GM12878 (cell line): ENCODE results near the gene RERE. TPM values are rescaled to one million over a fixed set of nuclear protein-coding genes. Genes with fewer than 3 reads are reported as not detected.

Experiments used
- ATAC-seq: fragments of 200-7000 bp; cut with Tn5 transposase; 3 replicates; pipeline ENCODE4 v1.9.1; 2020; ENCODE audit warnings: mild to moderate bottlenecking, moderate library complexity
- BruUV-seq: library from RNA; stranded (reverse); fragments of 400-500 nt; replicated peaks from 2 replicates; lab custom pipeline; 2021; lab: Mats Ljungman, UMichigan
- CTCF ChIA-PET: fragments of 300-600 bp; sonication (Branson Sonifier 250); formaldehyde crosslinking; extraction: SDS; loops from one replicate; lab custom pipeline; 2021; ENCODE audit warnings: inconsistent platforms; lab: Yijun Ruan, JAX
- POLR2A ChIA-PET: fragments of 350-600 bp; formaldehyde crosslinking; extraction: SDS; loops from one replicate; lab custom pipeline; 2021; ENCODE audit warnings: inconsistent platforms; lab: Charles Lee
- RAD21 ChIA-PET: fragments of 300-600 bp; sonication (Branson Sonifier 250); formaldehyde crosslinking; loops from one replicate; lab custom pipeline; 2023; ENCODE audit warnings: antibody characterized with exemption; ENCODE audit not compliant: unreplicated experiment; lab: Charles Lee
- SMC1A ChIA-PET: fragments of 300-600 bp; sonication (Branson Sonifier 250); formaldehyde crosslinking; loops from one replicate; lab custom pipeline; 2023; ENCODE audit not compliant: unreplicated experiment, uncharacterized antibody; lab: Charles Lee
- DNase-seq: peaks from one replicate; pipeline ENCODE4 v3.0.0-alpha.2; 2011; ENCODE audit warnings: low read depth, low spot score
- FAIRE-seq: peaks from 3 replicates; lab custom pipeline; 2011; peaks lifted over from hg19 to GRCh38; lab: Jason Lieb, UNC
- H2AFZ ChIP-seq: 2 replicates; pipeline ENCODE4 v1.6.0; 2011; ENCODE audit warnings: low read depth, low read length, control low read depth; ENCODE audit not compliant: control insufficient read depth
- H3K27ac ChIP-seq: 2 replicates; pipeline ENCODE4 v1.5.1; 2011; ENCODE audit warnings: control low read depth; ENCODE audit not compliant: control insufficient read depth, insufficient read depth
- H3K27me3 ChIP-seq, 2 experiments: replicated peaks in 1 of 2; 2 replicates each; pipeline versions ENCODE4 v1.6.0 to v1.6.1; 2011; ENCODE audit warnings: low read length in 1 of 2; ENCODE audit not compliant: control insufficient read depth in 2 of 2, insufficient read depth in 2 of 2
- H3K36me3 ChIP-seq, 2 experiments: 2 replicates each; pipeline ENCODE4 v1.5.1; 2011; ENCODE audit warnings: low read length in 1 of 2; ENCODE audit not compliant: control insufficient read depth in 2 of 2, insufficient read depth in 2 of 2
- H3K4me1 ChIP-seq: 2 replicates; pipeline ENCODE4 v1.6.1; 2011; ENCODE audit warnings: mild to moderate bottlenecking, low read length, moderate library complexity, mixed read lengths; ENCODE audit not compliant: control insufficient read depth, insufficient read depth
- H3K4me2 ChIP-seq: 2 replicates; pipeline ENCODE4 v1.6.0; 2011; ENCODE audit warnings: control low read depth; ENCODE audit not compliant: control insufficient read depth, insufficient read depth
- H3K4me3 ChIP-seq: fragments of 200-600 bp; sonication (generic); 2 replicates; pipeline ENCODE4 v1.5.1; 2016
- H3K79me2 ChIP-seq: 2 replicates; pipeline ENCODE4 v1.6.0; 2011; ENCODE audit warnings: low read length; ENCODE audit not compliant: control insufficient read depth, insufficient read depth
- H3K9ac ChIP-seq: 2 replicates; pipeline ENCODE4 v1.8.0; 2011; ENCODE audit warnings: low read length, control low read depth, mixed read lengths; ENCODE audit not compliant: control insufficient read depth, insufficient read depth
- H3K9me3 ChIP-seq: replicated peaks from 3 replicates; pipeline ENCODE4 v1.5.1; 2011; ENCODE audit warnings: mild to moderate bottlenecking, low read length; ENCODE audit not compliant: control insufficient read depth, insufficient read depth
- H4K20me1 ChIP-seq: 2 replicates; pipeline ENCODE4 v1.6.0; 2011; ENCODE audit not compliant: control insufficient read depth, insufficient read depth
- CBFB ChIP-seq: IDR thresholded peaks from 2 replicates; pipeline ENCODE4 v1.6.1; 2016; ENCODE audit warnings: antibody characterized with exemption, low read depth
- CHD2 ChIP-seq: IDR thresholded peaks from 2 replicates; pipeline ENCODE4 v1.6.1; 2011; ENCODE audit warnings: low read depth, low read length, improper control_type of control experiment, borderline replicate concordance
- EED ChIP-seq: sonication (generic); IDR thresholded peaks from 2 replicates; pipeline ENCODE4 v1.6.1; 2016; ENCODE audit warnings: antibody characterized with exemption, low read depth
- IKZF1 ChIP-seq: fragments of 450-650 bp; conservative IDR thresholded peaks from 2 replicates; pipeline ENCODE4 v1.6.1; 2017; ENCODE audit warnings: antibody characterized with exemption, mild to moderate bottlenecking
- IKZF2 ChIP-seq, 2 experiments: fragments of 450-650 bp; IDR thresholded peaks; 2 replicates each; pipeline ENCODE4 v1.6.1; 2017; ENCODE audit warnings: mild to moderate bottlenecking in 2 of 2, moderate library complexity in 2 of 2
- JUND ChIP-seq: IDR thresholded peaks from 2 replicates; pipeline ENCODE4 v1.6.1; 2012; ENCODE audit warnings: low read depth, mild to moderate bottlenecking, low read length, improper control_type of control experiment, moderate library complexity
- RUNX3 ChIP-seq: IDR thresholded peaks from 2 replicates; pipeline ENCODE4 v1.6.1; 2012; ENCODE audit warnings: low read length, inconsistent platforms
- SPI1 ChIP-seq: IDR thresholded peaks from 2 replicates; pipeline ENCODE4 v1.6.1; 2011; ENCODE audit warnings: low read depth, mild to moderate bottlenecking, low read length, moderate library complexity, borderline replicate concordance; ENCODE audit not compliant: insufficient read depth
- WGBS: methylation state at CpG from one replicate; pipeline ENCODE4 v1.1.6; 2016; ENCODE audit warnings: low lambda C conversion rate; ENCODE audit not compliant: insufficient replicate concordance, insufficient coverage; ENCODE audit errors: missing lambda C conversion rate; 5-methylcytosine and 5-hydroxymethylcytosine counted together
- in situ Hi-C: fragments of 300-500 bp; cut with MboI; formaldehyde crosslinking; loops from 9 replicates; pipeline ENCODE4 v1.14.3; 2018; ENCODE audit warnings: mixed read lengths
- intact Hi-C: fragments of 100-400 bp; cut with micrococcal nuclease; formaldehyde crosslinking; loops from one replicate; pipeline ENCODE4 v1.14.2; 2022; ENCODE audit not compliant: unreplicated experiment
- polyA plus RNA-seq, 11 experiments: library from polyadenylated mRNA; depleted of rRNA in 4 of 11; unstranded in 6 of 11; stranded (reverse) in 5 of 11; fragments of >200 nt; fragmentation: Nextera tagmentation in 4 of 11; fragmentation: Illumina TruSeq in 1 of 11; extraction: Ambion mirVana in 4 of 11; extraction: Trizol in 1 of 11; gene quantifications; 1 replicate in 1 of 11; 2 replicates in 10 of 11; pipeline versions ENCODE4 v1.2.1 to v1.2.3, GENCODE V29; 2011 to 2016; ENCODE audit warnings: inconsistent platforms in 2 of 11, missing spikeins in 2 of 11, low read depth in 1 of 11
- total RNA-seq, 4 experiments: library from RNA; depleted of rRNA in 3 of 4; stranded (reverse); fragments of >200 nt in 3 of 4; fragmentation: Illumina TruSeq in 1 of 4; extraction: Trizol in 1 of 4; gene quantifications; 2 replicates each; pipeline versions ENCODE4 v1.2.1 to v1.2.3, GENCODE V29; 2013 to 2021

Gene RERE
- total and polyA plus RNA-seq, 10 of the 15 experiments (the other 5 are each of a cell fraction or from before 2014, with no cell fraction given) = 5.2 to 60.5 (median 20.2) TPM

DNA sequence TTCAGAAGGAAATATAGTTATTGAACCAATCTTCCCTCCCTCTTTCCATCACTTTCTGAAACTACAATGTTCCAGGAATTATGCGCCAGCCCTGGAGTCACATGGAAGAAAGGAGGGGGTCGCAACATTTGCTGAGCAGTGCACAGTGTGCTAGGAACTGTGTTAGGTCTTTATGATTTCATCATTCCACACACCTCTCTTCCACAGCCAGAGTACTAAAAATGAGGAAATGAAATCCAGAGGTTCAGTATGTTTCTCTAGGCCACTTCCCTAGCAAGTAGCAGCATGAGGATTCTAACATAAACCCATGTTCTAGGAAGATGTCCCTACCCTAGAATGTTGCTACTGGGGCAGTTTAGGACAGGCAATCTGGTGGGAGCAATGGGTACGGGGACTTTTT is 341.4 kb downstream of the RERE start:
- intact Hi-C loops (loop anchor here (5.0 kb wide), 1 partner anchor 51 kb away; no protein-coding TSS in a partner anchor), in situ Hi-C loops (no loop called here)
- H3K4me3 ChIP-seq = no peak overlapping the region
- peak; percentile 72 for TF ChIP-seq SPI1
- TF ChIP-seq JUND = no peak
- TF ChIP-seq EED = 0 out of 2 replicates have a peak, but pooled peaks have one; percentile 55
- peak; percentile 63; the same call in 1 of the 2 replicates for TF ChIP-seq IKZF1
- no peak for TF ChIP-seq CBFB
- peak; percentile 45 to 53; a peak in 2 of 4 replicates for TF ChIP-seq IKZF2 (IDR thresholded peaks at IDR 0.05)
- CTCF ChIA-PET = interaction anchor here (1.1 to 2.3 kb wide), 3 partner anchors 48 to 194 kb away, joined by 3 to 7 read pairs (median 5); no protein-coding TSS in a partner anchor
- POLR2A ChIA-PET = interaction anchor here (1.1 kb wide), 1 partner anchor 35 kb away, joined by 3 read pairs; no protein-coding TSS in a partner anchor
- 100% methylated on average over 3 of the region's 3 CpGs for WGBS
- no TSS peak for BruUV-seq
- H3K4me1 ChIP-seq = peaks cover 58% of the 10 kb centered on the region
- FAIRE-seq (no peak), DNase-seq (no peak), ATAC-seq (no peak)
- H3K79me2 ChIP-seq = peaks cover 2% of the 10 kb centered on the region; the same call in 1 of the 2 replicates
- RAD21 ChIA-PET = interaction anchor here (0.6 kb wide), 1 partner anchor 45 kb away, joined by 3 read pairs; no protein-coding TSS in a partner anchor
- H4K20me1 ChIP-seq = no peaks in the 10 kb centered on the region
- no peak overlapping the region for H3K27ac ChIP-seq
- no peaks in the 10 kb centered on the region for H3K9me3 ChIP-seq
- peak overlapping the region; percentile 22; the same call in 1 of the 2 replicates for H3K4me2 ChIP-seq
- no peaks in the 10 kb centered on the region for H3K36me3 ChIP-seq
- H3K9ac ChIP-seq = no peak overlapping the region
- no peak overlapping the region for H2AFZ ChIP-seq
- SMC1A ChIA-PET = interaction anchor here (1.5 to 3.8 kb wide), 4 partner anchors 11 to 198 kb away, joined by 4 to 19 read pairs (median 10); no protein-coding TSS in a partner anchor
- H3K27me3 ChIP-seq = no peaks in the 10 kb centered on the region

DNA sequence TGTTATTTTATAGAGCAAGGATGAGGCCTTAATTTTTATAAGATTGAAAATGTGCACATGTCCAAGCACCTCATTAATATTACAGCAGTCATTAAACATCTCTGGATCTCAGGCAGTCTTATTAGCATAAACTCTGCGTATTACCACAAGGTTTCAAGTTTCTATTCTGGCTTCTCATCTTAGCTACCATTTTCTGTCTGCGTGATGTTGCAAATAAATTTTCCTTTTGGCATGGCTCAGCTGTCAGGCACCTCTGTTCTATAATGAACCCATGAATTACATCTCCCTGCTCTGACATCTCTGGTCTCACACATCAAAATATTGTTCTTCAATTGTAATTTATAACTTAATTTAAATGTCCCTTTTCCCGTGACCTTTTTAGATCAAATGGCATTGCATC is 343.1 kb downstream of the RERE start:
- H3K4me1 ChIP-seq = peaks cover 58% of the 10 kb centered on the region
- ChIA-PET RAD21 (interaction anchor here (0.7 to 3.4 kb wide), 15 partner anchors 14 to 309 kb away, joined by 3 to 33 read pairs (median 5); no protein-coding TSS in a partner anchor), POLR2A (interaction anchor here (0.7 to 3.1 kb wide), 4 partner anchors 9 to 46 kb away, joined by 3 to 15 read pairs (median 3); no protein-coding TSS in a partner anchor)
- no peak overlapping the region for H2AFZ ChIP-seq
- peak; percentile 11 for ATAC-seq
- H4K20me1 ChIP-seq = no peaks in the 10 kb centered on the region
- H3K79me2 ChIP-seq = peaks cover 2% of the 10 kb centered on the region; the same call in 1 of the 2 replicates
- H3K36me3 ChIP-seq = no peaks in the 10 kb centered on the region
- TF ChIP-seq CHD2 = no peak
- TF ChIP-seq RUNX3 = 0 out of 2 replicates have a peak, but pooled peaks have one; percentile 22
- TF ChIP-seq, all 136 proteins: peak for 1
- Histone ChIP-seq H3K4me3 (no peak overlapping the region), H3K4me2 (peak overlapping the region; percentile 15; the same call in 1 of the 2 replicates), H3K9ac (no peak overlapping the region), H3K9me3 (no peaks in the 10 kb centered on the region), H3K27me3 (no peaks in the 10 kb centered on the region), H3K27ac (no peak overlapping the region)
- WGBS = 42% methylated on average over 3 of the region's 3 CpGs
- FAIRE-seq (no peak), DNase-seq (no peak)
- BruUV-seq = no TSS peak
- CTCF ChIA-PET = interaction anchor here (1.2 to 2.6 kb wide), 6 partner anchors 8 to 253 kb away, joined by 3 to 14 read pairs (median 6); no protein-coding TSS in a partner anchor
- SMC1A ChIA-PET = interaction anchor here (0.6 to 3.2 kb wide), 20 partner anchors 17 to 341 kb away, joined by 3 to 24 read pairs (median 5); no protein-coding TSS in a partner anchor
- intact Hi-C loops = no loop called here
- in situ Hi-C loops = no loop called here
